ENCODE measurements around the gene PSME1.

Gene PSME1

GRCh38 chr14:24137529-24138395 is 1.8 kb downstream of the PSME1 start:
- no peak overlapping the region; the same call in 1 of the 2 replicates for H3K4me3 ChIP-seq (ENCODE audit: low read depth, low read length)
- TF ChIP-seq CTCF (IDR thresholded peaks at IDR 0.05; ENCODE audit: low read depth, low read length), result no peak

- TF ChIP-seq CTCF (IDR thresholded peaks at IDR 0.05; ENCODE audit: low read depth, low read length), result no peak
- no peak overlapping the region for H3K4me3 ChIP-seq (ENCODE audit: low read depth, low read length)
Measured at GRCh38 chr14:24138396-24139271, 2.6 kb downstream of the PSME1 start.

- TF ChIP-seq CTCF (IDR thresholded peaks at IDR 0.05; ENCODE audit: low read depth, low read length), result no peak
- peak overlapping the region; percentile 73; the same call in 1 of the 2 replicates for H3K4me3 ChIP-seq (ENCODE audit: low read depth, low read length)
Measured at GRCh38 chr14:24139272-24139934, 3.4 kb downstream of the PSME1 start.

GRCh38 chr14:24141097-24141880 is 5.3 kb downstream of the PSME1 start, which contains the start of gene EMC9:
Gene EMC9 (minus strand): TSS chr14:24141591. CDS start chr14:24141304, 287 bp downstream.
- H3K4me3 ChIP-seq (ENCODE audit: low read depth, low read length), result peak within 1 kb of the TSS; percentile 73
- TF ChIP-seq CTCF (IDR thresholded peaks at IDR 0.05; ENCODE audit: low read depth, low read length), result peak; percentile 19; the same call in 1 of the 2 replicates

GRCh38 chr14:24143511-24143910 is 7.5 kb downstream of the PSME1 start:
- TF ChIP-seq CTCF (IDR thresholded peaks at IDR 0.05; ENCODE audit: low read depth, low read length), result no peak
- H3K4me3 ChIP-seq (ENCODE audit: low read depth, low read length), result no peak overlapping the region

GRCh38 chr14:24144451-24144850 is 8.5 kb downstream of the PSME1 start:
- TF ChIP-seq CTCF (IDR thresholded peaks at IDR 0.05; ENCODE audit: low read depth, low read length), result no peak
- no peak overlapping the region for H3K4me3 ChIP-seq (ENCODE audit: low read depth, low read length)

Measured in WI38 (cell line).